Skeletal muscle tissue (tissue), 4 donors: ENCODE measurements around the gene PRDM10. TPM values are rescaled to one million over a fixed set of nuclear protein-coding genes. Genes with fewer than 3 reads are reported as not detected.

Source experiments
- H3K27ac ChIP-seq: one replicate; pipeline ENCODE4 v1.7.0; 2013; ENCODE audit warnings: mild to moderate bottlenecking, low read depth, low read length, inconsistent platforms
- H3K27me3 ChIP-seq, 3 donors: one replicate each; pipeline ENCODE4 v1.7.0; 2013; ENCODE audit warnings: low read length in 3 of 3; ENCODE audit not compliant: control insufficient read depth in 3 of 3, insufficient read depth in 3 of 3
- H3K36me3 ChIP-seq, 3 donors: one replicate each; pipeline ENCODE4 v1.7.0; 2013; ENCODE audit warnings: low read length in 3 of 3; ENCODE audit not compliant: control insufficient read depth in 3 of 3, insufficient read depth in 3 of 3
- H3K4me1 ChIP-seq, 3 donors: one replicate each; pipeline ENCODE4 v1.7.0; 2013; ENCODE audit warnings: low read length in 3 of 3, mild to moderate bottlenecking in 3 of 3; ENCODE audit not compliant: control insufficient read depth in 3 of 3, insufficient read depth in 3 of 3
- H3K4me3 ChIP-seq, 3 donors: one replicate each; pipeline ENCODE4 v1.7.0; 2013; ENCODE audit warnings: low read length in 3 of 3
- H3K9ac ChIP-seq, 3 donors: one replicate each; pipeline ENCODE4 v1.7.0; 2013; ENCODE audit warnings: low read length in 3 of 3, mild to moderate bottlenecking in 3 of 3, moderate library complexity in 2 of 3, low read depth in 1 of 3
- H3K9me3 ChIP-seq, 3 donors: one replicate each; pipeline ENCODE4 v1.7.0; 2013; ENCODE audit warnings: low read length in 3 of 3; ENCODE audit not compliant: control insufficient read depth in 3 of 3
- total RNA-seq: library from RNA; depleted of rRNA; stranded (reverse); fragments of >200 nt; gene quantifications from one replicate; pipeline ENCODE4 v1.2.3, GENCODE V29; 2014
- donor health status: Osteomylitis.

Gene PRDM10
- total RNA-seq, 1 donor from 2014 or later, result 4.2 TPM

- no peak overlapping the region for H3K4me3 ChIP-seq
- H3K4me1 ChIP-seq, result peaks cover 0 to 4% (median 0%) of the 10 kb centered on the region in 3 donors
- H3K27ac ChIP-seq, result no peak overlapping the region
- H3K36me3 ChIP-seq, result no peaks in the 10 kb centered on the region
- no peak overlapping the region for H3K9ac ChIP-seq
- H3K9me3 ChIP-seq, result no peaks in the 10 kb centered on the region
- H3K27me3 ChIP-seq, result no peaks in the 10 kb centered on the region
Observed at GRCh38 chr11:129980086-129980485, 22.5 kb downstream of the PRDM10 start.

GRCh38 chr11:129979046-129979605, 23.5 kb downstream of the PRDM10 start:
- Histone ChIP-seq H3K9me3 (no peaks in the 10 kb centered on the region), H3K27ac (no peak overlapping the region), H3K27me3 (no peaks in the 10 kb centered on the region), H3K4me1 (peaks cover 0 to 4% (median 0%) of the 10 kb centered on the region in 3 donors), H3K36me3 (no peaks in the 10 kb centered on the region), H3K9ac (peak overlapping the region in 1 of 3 donors; percentile 3), H3K4me3 (no peak overlapping the region)

DNA sequence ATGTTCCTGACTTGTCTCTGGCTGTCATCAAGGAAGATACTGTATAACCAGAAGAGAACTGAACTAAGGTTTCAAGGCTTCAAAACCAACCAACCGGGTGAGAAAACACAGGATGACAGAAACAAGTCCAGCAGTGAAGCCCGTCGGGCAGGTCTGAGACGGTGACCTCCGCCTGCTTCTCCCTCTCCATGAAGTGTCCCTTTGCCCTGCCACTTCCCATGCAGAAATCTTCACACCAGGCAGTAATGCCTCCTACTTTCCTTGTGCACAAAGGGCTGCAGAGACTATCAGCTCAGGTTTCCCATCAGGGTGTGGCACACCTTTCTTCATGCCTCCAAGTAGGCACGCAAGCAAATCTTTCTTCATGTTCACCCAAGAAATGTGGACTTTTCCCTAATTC, 24.2 kb downstream of the PRDM10 start:
- H3K9me3 ChIP-seq, result no peaks in the 10 kb centered on the region
- H3K27me3 ChIP-seq, result no peaks in the 10 kb centered on the region
- H3K36me3 ChIP-seq, result no peaks in the 10 kb centered on the region
- no peak overlapping the region for H3K9ac ChIP-seq
- no peak overlapping the region for H3K4me3 ChIP-seq
- no peak overlapping the region for H3K27ac ChIP-seq
- H3K4me1 ChIP-seq, result peaks cover 0 to 4% (median 0%) of the 10 kb centered on the region in 3 donors

GRCh38 chr11:129976328-129976727, 26.3 kb downstream of the PRDM10 start:
- no peak overlapping the region for H3K9ac ChIP-seq
- H3K4me1 ChIP-seq, result peaks cover 0 to 4% (median 0%) of the 10 kb centered on the region in 3 donors
- H3K36me3 ChIP-seq, result no peaks in the 10 kb centered on the region
- no peak overlapping the region for H3K27ac ChIP-seq
- H3K4me3 ChIP-seq, result no peak overlapping the region
- H3K27me3 ChIP-seq, result no peaks in the 10 kb centered on the region
- no peaks in the 10 kb centered on the region for H3K9me3 ChIP-seq

DNA sequence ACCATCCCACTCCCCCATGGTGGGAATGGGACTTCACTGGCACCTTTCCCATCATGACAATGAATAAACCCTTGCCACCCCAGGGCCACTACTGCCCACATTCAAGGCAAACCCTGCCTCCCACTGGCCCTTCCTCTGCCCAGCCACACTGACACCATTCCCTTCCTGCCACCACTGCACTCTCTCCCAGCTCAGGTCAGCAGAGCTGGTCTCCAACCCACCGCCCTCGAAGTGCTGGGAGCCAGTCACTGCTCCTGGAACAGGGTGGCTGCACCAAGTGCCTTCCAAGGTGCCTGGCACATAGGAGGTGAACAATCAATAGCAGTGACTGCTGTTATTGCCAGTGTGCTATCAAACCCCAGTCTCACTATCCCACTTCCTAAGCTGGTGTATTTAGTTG, 27.1 kb downstream of the PRDM10 start:
- Histone ChIP-seq H3K4me1 (peaks cover 0 to 4% (median 0%) of the 10 kb centered on the region in 3 donors), H3K36me3 (no peaks in the 10 kb centered on the region), H3K4me3 (no peak overlapping the region), H3K27me3 (no peaks in the 10 kb centered on the region), H3K9me3 (no peaks in the 10 kb centered on the region), H3K27ac (no peak overlapping the region), H3K9ac (no peak overlapping the region)

DNA sequence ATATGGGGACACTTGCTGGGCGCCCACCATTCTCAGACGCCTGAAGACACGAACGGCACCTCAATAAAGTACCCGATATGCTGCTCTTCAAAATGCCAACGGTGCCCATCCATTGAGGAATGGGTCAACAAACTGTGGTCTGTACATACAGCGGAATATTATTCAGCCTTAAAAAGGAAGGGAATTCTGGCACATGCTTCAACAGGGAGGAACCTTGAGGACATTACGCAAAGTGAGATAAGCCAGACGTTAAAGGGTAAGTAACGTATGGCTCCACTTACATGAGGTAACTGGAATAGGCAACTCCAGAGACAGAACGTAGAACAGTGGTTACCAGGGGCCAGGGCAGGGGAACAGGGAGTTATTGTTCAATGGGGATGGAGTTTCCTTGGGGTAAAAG, 28.0 kb downstream of the PRDM10 start:
- Histone ChIP-seq H3K4me1 (peaks cover 0 to 4% (median 0%) of the 10 kb centered on the region in 3 donors), H3K27ac (no peak overlapping the region), H3K36me3 (no peaks in the 10 kb centered on the region), H3K9ac (no peak overlapping the region), H3K9me3 (no peaks in the 10 kb centered on the region), H3K4me3 (no peak overlapping the region), H3K27me3 (no peaks in the 10 kb centered on the region)

- no peak overlapping the region for H3K9ac ChIP-seq
- no peak overlapping the region for H3K27ac ChIP-seq
- no peaks in the 10 kb centered on the region for H3K9me3 ChIP-seq
- no peaks in the 10 kb centered on the region for H3K36me3 ChIP-seq
- H3K4me1 ChIP-seq, result peaks cover 0 to 4% (median 0%) of the 10 kb centered on the region in 3 donors
- no peaks in the 10 kb centered on the region for H3K27me3 ChIP-seq
- no peak overlapping the region for H3K4me3 ChIP-seq
Observed at GRCh38 chr11:129974237-129974636, 28.4 kb downstream of the PRDM10 start.

GRCh38 chr11:129973809-129974208, 28.8 kb downstream of the PRDM10 start:
- Histone ChIP-seq H3K27me3 (no peaks in the 10 kb centered on the region), H3K27ac (no peak overlapping the region), H3K4me3 (no peak overlapping the region), H3K36me3 (no peaks in the 10 kb centered on the region), H3K9me3 (no peaks in the 10 kb centered on the region), H3K4me1 (peaks cover 0 to 4% (median 0%) of the 10 kb centered on the region in 3 donors), H3K9ac (no peak overlapping the region)

- Histone ChIP-seq H3K4me1 (peaks cover 0 to 4% (median 0%) of the 10 kb centered on the region in 3 donors), H3K9ac (no peak overlapping the region), H3K27me3 (no peaks in the 10 kb centered on the region), H3K9me3 (no peaks in the 10 kb centered on the region), H3K27ac (no peak overlapping the region), H3K36me3 (no peaks in the 10 kb centered on the region), H3K4me3 (no peak overlapping the region)
Observed at GRCh38 chr11:129973068-129973467, 29.6 kb downstream of the PRDM10 start.

DNA sequence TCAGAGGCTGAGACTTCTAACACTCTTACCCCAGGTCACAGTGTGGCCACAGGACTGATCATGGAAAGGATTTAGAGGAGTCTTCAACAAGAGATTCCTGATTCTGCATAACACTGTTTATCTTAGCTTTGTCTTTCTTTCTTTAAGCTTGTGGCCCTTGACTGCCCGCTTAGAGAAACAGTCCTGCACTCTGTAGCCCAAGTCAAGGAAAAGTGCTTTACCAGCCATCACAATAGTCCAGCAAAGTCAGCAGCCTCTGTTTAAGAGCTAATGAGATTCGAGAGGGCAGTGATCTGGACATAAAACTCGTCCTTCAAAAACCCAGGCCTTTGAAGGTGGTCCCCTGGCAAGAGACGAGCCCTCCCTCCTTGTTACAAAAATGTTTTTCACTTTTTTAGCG, 30.0 kb downstream of the PRDM10 start:
- no peaks in the 10 kb centered on the region for H3K27me3 ChIP-seq
- H3K9ac ChIP-seq, result no peak overlapping the region
- no peaks in the 10 kb centered on the region for H3K36me3 ChIP-seq
- H3K27ac ChIP-seq, result no peak overlapping the region
- H3K4me3 ChIP-seq, result no peak overlapping the region
- H3K9me3 ChIP-seq, result no peaks in the 10 kb centered on the region
- H3K4me1 ChIP-seq, result peaks cover 0 to 4% (median 0%) of the 10 kb centered on the region in 3 donors
